Right kidney (tissue), 1 donor: ENCODE measurements around the gene DNAJB6.

Experiments
- DNase-seq: peaks from one replicate; pipeline ENCODE4 v3.0.0-alpha.2; 2016

Gene DNAJB6

GRCh38 chr7:157408258-157409101 is 71.7 kb downstream of the DNAJB6 start:
- DNase-seq: no peak

GRCh38 chr7:157409149-157409752 is 72.4 kb downstream of the DNAJB6 start:
- no peak for DNase-seq

- no peak for DNase-seq
These were observed 73.2 kb downstream of the DNAJB6 start for GRCh38 chr7:157409753-157410727.

- no peak for DNase-seq
These were observed 74.2 kb downstream of the DNAJB6 start for GRCh38 chr7:157410831-157411556.

GRCh38 chr7:157411580-157411979 is 74.8 kb downstream of the DNAJB6 start:
- no peak for DNase-seq

GRCh38 chr7:157412021-157412443 is 75.2 kb downstream of the DNAJB6 start:
- DNase-seq: no peak

GRCh38 chr7:157412491-157413180 is 75.8 kb downstream of the DNAJB6 start:
- DNase-seq: no peak

GRCh38 chr7:157413881-157414701 is 77.3 kb downstream of the DNAJB6 start:
- no peak for DNase-seq

- no peak for DNase-seq
These were observed 77.9 kb downstream of the DNAJB6 start for GRCh38 chr7:157414702-157415096.

- no peak for DNase-seq
These were observed 78.7 kb downstream of the DNAJB6 start for GRCh38 chr7:157415486-157415885.

GRCh38 chr7:157416011-157416410 is 79.2 kb downstream of the DNAJB6 start:
- DNase-seq: no peak

- DNase-seq: no peak
These were observed 81.6 kb downstream of the DNAJB6 start for GRCh38 chr7:157418204-157419034.

- DNase-seq: no peak
These were observed 82.2 kb downstream of the DNAJB6 start for GRCh38 chr7:157419035-157419293.

- no peak for DNase-seq
These were observed 85.5 kb downstream of the DNAJB6 start for GRCh38 chr7:157422279-157422678.

- no peak for DNase-seq
These were observed 86.5 kb downstream of the DNAJB6 start for GRCh38 chr7:157423348-157423747.

- no peak for DNase-seq
These were observed 87.2 kb downstream of the DNAJB6 start for GRCh38 chr7:157423886-157424565.

- no peak for DNase-seq
These were observed 88.4 kb downstream of the DNAJB6 start for GRCh38 chr7:157425137-157425731.

- no peak for DNase-seq
These were observed 89.0 kb downstream of the DNAJB6 start for GRCh38 chr7:157425761-157426160.
